Stimulated activated CD4-positive, alpha-beta T cell treated with anti-CD3 and anti-CD28 coated beads, Interleukin-1b, Interleukin-23, amount 100 ng/mL, for 24 hours (primary cell): Measurements from ENCODE around the gene KIN.
A peak's percentile ranks its signal among the peaks of the same experiment; 100 is the strongest.
"Not testable (repeated sequence)": the region's sequence is repeated elsewhere in the genome, so short reads cannot be mapped to it uniquely, and the experiment has no call there.

ENCODE experiments used
- DNase-seq, 4 experiments: peaks; one replicate each; pipeline ENCODE4 v3.0.0-alpha.2; 2020; ENCODE audit warnings: low read depth in 4 of 4, low spot score in 1 of 4

The KIN gene

GRCh38 chr10:7787857-7788638 is at the start of gene KIN, which contains the start of gene ATP5F1C:
KIN (minus strand) TSS chr10:7787993; CDS start chr10:7787933, 60 bp downstream.
ATP5F1C (plus strand) TSS chr10:7788177; CDS start chr10:7788208, 31 bp downstream.
- DNase-seq = peak; percentile 91 to 96 (median 94)

GRCh38 chr10:7836571-7836970 is 48.8 kb upstream of the KIN start:
- no peak for DNase-seq

GRCh38 chr10:7834262-7834661 is 46.5 kb upstream of the KIN start:
- DNase-seq = no peak

GRCh38 chr10:7833210-7833609 is 45.4 kb upstream of the KIN start:
- DNase-seq = no peak

DNA sequence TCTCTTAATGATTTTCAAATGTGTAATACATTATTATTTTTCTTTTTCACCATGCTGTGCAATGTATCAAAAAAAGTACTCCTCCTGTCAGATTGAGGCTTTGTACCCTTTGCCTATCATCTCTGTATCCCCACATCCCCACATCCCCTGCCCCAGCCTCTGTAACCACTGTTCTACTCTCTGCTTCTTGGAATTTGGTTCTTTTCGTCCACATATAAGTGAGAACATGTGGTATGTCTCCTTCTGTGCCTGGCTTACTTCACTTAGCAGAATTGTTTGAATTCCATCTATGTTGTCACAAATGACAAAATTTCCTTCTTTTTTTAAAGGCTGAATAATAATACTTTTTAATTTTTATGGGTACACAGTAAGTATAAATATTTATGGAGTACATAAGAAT is 44.3 kb upstream of the KIN start:
- DNase-seq = no peak

DNA sequence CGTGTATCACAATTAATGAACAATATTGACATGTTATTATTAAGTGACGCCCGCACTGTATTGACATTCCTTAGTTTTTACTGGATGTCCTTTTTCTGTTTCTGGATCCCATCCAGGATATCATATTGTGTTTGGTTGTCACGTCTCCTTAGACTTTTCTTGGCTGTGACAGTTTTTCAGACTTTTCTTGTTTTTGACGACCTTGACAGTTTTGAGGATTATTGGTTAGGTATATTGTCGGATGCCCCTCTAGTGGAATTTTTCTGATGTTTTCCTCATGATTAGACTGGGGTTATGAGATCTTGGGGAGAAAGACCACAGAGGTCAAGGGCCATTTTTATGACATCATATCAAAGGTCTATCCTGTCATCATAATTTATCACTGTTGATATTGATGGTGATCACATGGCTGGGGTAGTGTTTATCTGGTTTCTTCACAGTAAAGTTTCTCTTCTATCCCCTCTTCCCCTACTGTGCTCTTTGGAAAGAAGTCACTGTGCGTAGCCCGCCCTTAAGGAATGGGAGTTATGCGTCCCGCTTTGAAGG is 41.6 kb upstream of the KIN start:
- DNase-seq = no peak

DNA sequence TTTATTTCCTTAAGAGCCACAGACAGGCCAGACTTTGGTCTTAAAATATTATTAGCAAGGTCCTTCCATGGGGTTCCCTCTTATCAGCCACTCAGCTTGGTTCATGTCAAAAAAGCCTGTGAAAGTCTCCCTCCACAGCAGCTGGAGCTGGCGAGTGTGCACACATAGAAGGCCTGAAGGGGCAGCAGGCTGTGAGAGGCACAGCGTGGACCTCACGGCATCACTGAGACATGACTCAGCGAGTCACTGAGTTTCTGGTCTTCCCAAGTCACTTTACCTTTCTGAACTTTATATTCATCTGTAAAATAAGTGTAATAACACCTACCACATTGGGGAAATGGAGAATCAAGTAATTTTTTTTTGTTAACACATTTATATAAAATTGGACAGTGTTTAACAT is 39.2 kb upstream of the KIN start:
- DNase-seq = no peak

GRCh38 chr10:7824251-7824650 is 36.5 kb upstream of the KIN start:
- no peak for DNase-seq

GRCh38 chr10:7819121-7819460 is 31.3 kb upstream of the KIN start:
- peak in 2 of 4 experiments; percentile 9 to 11 for DNase-seq

- DNase-seq = peak; percentile 74 to 88 (median 86)
These were observed 30.7 kb upstream of the KIN start, which contains the start of gene TAF3 for GRCh38 chr10:7818295-7819120. TAF3 (plus strand) TSS chr10:7818505; CDS start chr10:7818710, 205 bp downstream.

GRCh38 chr10:7817984-7818294 is 30.1 kb upstream of the KIN start:
- DNase-seq = no peak

DNA sequence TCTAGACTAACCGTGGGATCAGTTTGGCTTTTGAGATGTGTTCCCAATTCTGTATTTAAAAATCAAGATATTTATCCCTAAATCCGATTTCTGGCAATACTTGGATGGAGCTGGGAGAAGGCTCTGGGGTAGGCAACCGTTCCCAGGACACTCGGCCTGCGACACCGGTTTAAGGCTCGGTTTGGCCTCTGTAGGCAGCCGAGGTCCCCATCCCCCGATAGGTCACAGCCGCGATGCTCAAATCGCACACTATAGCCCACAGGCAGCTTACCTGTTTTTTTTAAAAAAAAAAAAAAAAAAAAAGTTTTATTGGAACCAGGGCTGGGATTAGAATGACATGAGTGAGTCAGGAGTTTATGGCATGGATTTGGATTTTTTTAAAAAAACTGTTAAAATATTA is 29.8 kb upstream of the KIN start:
- no peak for DNase-seq

- no peak for DNase-seq
These were observed 25.7 kb upstream of the KIN start for GRCh38 chr10:7813481-7813880.

DNA sequence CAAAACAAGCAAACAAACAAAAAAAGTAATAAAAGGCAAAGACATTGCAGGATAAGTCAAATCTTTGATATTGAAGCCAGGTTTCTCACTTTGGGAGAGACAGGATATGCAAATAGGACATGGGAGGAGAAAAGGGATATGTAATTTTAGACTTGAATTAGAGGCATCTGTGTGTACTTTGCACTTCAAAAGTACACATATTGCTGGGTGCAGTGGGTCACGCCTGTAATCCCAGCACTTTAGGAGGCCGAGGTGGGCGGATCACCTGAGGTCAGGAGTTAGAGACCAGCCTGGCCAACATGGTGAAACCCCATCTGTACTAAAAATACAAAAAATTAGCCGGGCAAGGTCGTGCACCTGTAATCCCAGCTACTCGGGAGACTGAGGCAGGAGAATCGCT is 23.9 kb upstream of the KIN start:
- not testable (repeated sequence) for DNase-seq

DNA sequence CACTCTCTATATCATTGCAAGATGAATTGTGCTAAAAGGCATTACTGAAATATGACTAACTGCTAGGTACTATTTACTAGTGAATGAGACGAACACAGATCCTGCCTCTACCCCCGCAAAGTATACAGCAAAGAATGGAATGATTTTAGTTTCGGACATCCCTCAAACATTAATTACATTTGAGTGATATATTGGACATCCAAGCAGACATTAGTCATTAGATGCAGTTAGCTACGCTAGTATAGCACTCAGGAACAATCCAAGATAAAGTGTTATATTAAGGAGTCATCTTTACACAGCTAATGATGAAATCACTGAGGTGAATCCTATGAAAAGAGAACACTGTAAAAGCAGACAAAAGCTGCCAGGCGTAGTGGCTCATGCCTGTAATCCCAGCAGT is 23.2 kb upstream of the KIN start:
- DNase-seq = no peak

DNA sequence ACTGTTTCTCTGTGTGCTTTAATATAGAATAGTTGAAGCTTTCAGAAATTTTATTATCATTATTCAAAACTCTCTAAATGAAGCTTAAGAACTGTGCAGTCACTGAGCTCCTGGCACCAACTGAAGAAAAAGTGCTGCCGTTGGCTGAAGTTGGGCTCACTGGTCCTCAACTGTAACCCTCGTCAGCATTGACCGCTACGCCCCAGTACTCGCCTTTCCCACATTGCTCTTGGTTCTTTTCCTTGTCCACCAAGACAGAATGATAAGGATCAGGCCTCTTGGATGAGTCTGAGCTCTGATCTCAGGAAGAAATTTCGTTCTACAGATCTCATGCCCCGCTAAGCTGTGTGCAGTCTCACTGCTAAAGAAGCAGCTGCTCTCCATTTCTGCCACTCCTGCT is 22.6 kb upstream of the KIN start:
- DNase-seq = no peak

GRCh38 chr10:7808686-7809267 is 21.0 kb upstream of the KIN start:
- DNase-seq = no peak

DNA sequence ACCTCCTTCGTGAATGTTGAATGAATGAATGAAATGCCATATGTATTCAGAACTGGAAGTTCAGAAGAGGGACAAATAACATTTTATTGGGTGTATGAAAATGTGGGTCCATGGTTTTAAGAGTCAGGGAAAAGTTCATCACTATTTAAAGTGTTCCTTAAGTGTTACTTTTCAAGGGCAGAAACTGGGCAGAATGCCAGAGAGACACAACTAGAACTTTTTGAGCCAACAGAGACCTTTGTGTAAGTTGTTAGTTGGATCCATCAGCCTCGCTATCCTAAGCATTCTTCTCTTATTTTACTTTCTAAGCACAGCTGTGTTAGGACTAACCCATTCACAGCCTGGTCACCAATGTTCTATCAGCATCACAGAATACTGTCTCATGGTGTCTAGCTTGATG is 16.9 kb upstream of the KIN start:
- no peak for DNase-seq

DNA sequence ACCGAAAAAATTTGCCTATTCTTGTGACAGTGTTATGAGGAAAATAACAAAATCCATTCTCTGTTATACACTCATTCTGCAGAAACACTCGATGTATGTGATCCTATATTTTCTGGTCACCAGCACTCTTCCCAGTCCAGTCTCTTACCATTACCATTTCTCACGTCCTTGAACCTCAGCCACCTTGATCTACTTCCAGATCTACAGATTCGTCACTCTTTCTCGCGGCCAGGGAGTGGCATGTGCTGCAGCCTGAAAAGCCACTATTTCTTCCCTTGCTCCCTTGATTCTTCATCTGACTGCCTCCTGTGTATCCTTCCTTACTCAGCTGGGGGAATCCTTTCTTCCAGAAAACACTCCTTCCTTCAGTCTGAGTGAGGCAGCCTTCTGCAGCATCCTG is 16.4 kb upstream of the KIN start:
- no peak for DNase-seq

- DNase-seq = no peak
These were observed 14.8 kb upstream of the KIN start for GRCh38 chr10:7802606-7803005.

GRCh38 chr10:7797582-7797981 is 9.8 kb upstream of the KIN start:
- DNase-seq = no peak

GRCh38 chr10:7795605-7796004 is 7.8 kb upstream of the KIN start:
- DNase-seq = no peak
